CD4-positive, alpha-beta T cell treated with Interleukin-2 at 100 ng/mL for 4 hours (primary cell): Measurements from ENCODE around the gene NOS1AP.
"Not testable (repeated sequence)": the region's sequence is repeated elsewhere in the genome, so short reads cannot be mapped to it uniquely, and the experiment has no call there.

Experiments
- DNase-seq: peaks from one replicate; pipeline ENCODE4 v3.0.0-alpha.2; 2020; ENCODE audit warnings: low spot score

Gene NOS1AP

DNA sequence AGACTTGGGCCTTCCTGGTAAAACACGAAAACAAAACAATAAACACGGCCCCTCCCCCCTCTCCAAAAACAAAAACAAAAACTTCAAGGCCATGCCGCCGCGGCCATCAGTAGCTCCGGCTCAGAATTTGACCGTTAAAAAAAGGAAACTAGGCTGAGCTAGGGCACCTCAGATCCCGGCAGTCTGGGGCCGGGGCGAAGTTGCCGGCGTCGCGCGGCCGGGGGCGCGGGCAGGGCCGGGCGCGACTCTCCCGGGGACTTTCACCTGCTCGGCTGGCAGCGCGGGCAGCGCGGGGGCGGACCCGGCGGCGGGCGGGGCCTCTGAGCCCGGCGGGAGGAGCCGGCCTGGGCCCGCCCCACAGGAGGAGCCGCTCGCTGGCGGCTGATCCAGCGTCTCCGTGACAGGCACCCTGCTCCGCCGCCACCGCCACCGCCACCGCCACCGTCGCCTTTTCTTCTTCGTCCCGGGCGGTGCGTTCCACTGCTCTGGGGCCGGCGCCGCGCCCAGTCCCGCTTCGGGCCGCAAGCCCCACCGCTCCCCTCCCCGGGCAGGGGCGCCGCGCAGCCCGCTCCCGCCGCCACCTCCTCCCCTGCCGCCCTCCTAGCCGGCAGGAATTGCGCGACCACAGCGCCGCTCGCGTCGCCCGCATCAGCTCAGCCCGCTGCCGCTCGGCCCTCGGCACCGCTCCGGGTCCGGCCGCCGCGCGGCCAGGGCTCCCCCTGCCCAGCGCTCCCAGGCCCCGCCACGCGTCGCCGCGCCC, at the start of gene NOS1AP:
Gene NOS1AP, plus strand, starts transcription at position 358 of the 760 bp plus-strand sequence. CDS start 487 bp downstream, outside the sequence.
- DNase-seq: peak; percentile 66

GRCh38 chr1:162020150-162020549, 49.3 kb upstream of the NOS1AP start:
- no peak for DNase-seq

DNA sequence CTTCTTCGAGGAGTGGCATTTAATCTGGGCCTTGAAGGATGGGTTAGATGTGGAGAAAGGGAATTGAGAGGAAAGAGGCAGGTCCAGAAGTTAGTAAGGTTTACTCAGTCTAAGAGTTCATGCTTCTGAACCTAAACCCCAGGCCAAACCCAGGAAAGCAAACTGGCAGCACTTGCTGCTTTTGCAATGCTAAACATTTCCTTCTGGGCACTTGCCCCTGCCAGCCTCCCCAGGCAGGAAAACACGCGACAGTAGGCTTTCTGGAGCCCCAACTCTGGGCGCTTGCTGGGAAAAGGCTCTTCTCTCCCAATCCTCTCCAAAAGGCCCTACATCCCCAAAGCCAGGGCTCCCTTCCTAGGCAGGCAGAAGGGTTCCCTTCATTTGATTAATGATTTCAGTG, 48.4 kb upstream of the NOS1AP start:
- no peak for DNase-seq

GRCh38 chr1:162022626-162023025, 46.9 kb upstream of the NOS1AP start:
- no peak for DNase-seq

- DNase-seq: no peak
These were observed 46.3 kb upstream of the NOS1AP start for GRCh38 chr1:162023181-162023546.

DNA sequence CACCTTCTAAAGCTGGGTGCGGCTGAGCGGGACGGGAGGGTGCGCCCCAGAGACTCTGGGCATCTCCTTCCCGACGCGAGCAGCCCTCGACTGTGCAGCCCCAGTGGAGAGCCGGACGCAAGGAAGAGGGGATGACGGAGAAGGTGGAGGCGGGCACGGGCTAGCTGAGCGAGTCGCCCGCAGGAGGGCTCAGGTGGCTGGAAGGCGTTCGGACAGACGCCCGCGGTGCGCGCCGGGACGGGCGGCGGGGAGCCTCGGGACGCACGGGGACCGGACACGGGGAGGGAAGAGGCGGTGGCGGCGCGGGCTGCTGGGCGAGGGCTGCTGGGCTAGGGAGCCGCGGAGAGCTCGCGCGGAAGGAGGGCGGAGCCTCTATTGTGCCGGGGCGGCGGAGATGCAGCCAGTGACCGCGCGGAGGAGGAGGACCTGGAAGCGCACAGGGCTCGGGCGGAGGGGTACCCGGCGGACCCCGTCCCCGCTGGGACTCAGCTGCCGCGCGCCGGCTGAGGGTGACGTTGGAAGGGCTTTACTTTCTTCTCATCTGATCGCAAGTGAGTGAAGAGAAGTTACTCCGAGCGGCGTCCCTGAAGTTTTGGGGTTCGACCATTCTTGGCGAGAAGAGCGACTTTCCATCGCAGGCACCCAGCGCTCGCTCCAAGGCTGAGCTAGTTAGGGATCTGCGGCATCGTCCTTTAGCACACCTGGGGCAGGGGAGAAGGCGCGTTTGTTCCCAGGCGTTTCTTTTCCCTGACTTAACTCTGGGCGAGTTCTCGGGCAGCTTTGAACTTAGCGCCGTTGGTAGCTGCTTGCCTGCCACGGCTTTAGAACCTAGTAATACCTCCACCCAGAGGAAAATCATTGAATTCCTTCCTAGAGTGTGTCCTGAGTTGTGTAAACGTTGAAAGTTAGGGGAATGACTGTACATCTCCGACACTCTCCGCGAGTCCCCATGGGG, 45.7 kb upstream of the NOS1AP start, which contains the start of gene OLFML2B:
Gene OLFML2B, minus strand, starts transcription at position 323 of the 955 bp plus-strand sequence. CDS start 439 bp downstream, outside the sequence.
- peak; percentile 24 for DNase-seq

DNA sequence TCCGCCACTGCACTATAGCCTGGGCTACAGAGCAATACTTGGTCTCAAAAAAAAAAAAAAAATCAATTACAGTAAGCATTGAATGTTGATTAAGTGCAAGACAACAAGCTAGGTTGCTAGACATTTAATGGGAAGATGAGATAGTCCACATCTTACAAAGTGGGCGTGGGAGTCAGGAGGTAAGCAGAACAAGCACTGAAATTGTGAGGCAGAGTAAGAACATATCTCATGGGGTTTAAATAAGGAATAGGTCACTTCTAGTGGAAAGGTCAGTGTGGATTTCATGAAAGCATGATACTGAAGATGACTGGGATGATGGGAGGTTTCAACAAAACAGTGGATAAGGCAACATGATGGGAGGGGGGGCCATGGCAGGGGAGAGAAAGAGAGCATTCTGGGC, 44.0 kb upstream of the NOS1AP start:
- no peak for DNase-seq

- DNase-seq: no peak
These were observed 42.6 kb upstream of the NOS1AP start for GRCh38 chr1:162026881-162027280.

DNA sequence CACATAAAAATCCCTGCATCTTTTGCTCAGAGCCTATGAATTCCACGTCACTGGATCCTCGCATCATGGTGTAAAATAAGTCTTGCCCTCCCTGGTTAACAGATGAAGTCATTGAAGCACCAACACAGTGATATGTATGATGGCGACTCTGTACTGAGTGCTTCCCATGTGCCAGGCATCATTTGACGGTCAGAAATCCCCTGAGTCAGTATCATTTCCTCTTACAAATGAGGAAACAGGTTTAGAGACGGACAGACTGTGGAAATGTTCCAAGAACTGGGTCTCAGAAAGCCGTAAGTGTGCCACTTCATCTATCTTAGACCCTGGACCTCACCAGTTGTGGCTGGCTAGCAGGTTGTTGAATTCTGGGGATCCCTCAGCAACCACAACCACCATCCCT, 40.8 kb upstream of the NOS1AP start:
- no peak for DNase-seq

GRCh38 chr1:162029157-162029556, 40.3 kb upstream of the NOS1AP start:
- DNase-seq: no peak

DNA sequence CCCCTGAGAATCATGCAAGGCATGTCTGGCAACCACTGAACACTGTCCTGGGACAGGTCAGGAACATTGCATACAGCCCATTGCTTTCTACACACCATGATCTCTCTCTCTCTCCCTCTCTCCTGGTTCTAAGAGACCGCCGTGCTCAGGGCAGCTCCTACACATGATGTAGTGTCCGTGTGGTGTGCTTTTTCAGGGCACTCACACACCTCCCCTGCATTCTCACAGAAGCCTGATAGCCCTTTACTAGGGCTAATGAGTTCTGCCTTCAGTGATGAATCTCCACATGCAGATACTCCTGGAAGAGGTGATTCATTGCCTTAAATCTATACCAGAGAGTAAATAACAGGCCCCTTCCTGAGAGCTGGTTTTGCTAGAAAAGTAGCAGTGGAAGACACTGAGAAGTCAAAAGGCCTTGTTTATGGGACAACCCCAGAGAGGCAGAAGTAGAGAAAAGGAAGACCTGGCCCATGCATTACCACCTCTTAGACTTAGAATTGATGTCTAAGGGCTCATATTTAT, 38.7 kb upstream of the NOS1AP start:
- no peak for DNase-seq

DNA sequence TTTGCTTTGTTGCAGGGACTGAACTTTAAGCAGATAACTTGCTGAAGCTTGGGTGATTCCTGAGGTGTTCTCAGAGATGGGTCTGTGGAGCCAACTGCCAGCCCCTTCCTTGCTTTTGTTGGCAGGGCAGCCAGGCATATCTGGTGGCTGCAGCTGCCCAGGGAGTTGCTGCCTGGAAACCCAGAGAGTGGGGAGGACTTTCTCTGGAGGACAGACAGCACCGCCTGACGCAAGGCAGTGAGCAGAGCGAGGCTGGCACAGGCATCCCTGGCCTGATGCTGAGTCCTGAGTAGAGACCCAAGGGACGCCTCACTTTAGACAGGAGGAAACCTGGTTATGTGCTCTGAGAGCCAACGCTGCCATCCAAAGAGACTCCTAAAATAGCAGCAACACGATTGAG, 36.1 kb upstream of the NOS1AP start:
- DNase-seq: no peak

DNA sequence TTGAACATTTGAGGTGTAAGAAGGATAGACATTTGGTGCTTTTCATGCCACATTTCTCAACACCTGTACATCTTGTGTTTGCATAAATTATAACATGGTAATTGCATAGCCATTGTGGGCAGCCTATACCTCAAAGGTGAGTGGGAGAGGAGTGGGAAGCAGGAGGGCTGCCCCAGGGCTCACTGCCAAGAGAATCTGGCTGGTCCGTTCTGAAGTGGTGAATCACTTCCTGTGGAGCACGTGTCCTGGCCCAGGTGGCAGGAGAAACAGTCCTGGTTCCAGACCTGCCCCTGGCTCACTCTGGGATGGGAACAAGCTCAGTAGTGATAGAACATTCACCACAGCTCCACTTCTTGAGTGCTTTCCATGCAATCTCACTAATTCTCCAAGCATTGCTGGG, 34.2 kb upstream of the NOS1AP start:
- no peak for DNase-seq

DNA sequence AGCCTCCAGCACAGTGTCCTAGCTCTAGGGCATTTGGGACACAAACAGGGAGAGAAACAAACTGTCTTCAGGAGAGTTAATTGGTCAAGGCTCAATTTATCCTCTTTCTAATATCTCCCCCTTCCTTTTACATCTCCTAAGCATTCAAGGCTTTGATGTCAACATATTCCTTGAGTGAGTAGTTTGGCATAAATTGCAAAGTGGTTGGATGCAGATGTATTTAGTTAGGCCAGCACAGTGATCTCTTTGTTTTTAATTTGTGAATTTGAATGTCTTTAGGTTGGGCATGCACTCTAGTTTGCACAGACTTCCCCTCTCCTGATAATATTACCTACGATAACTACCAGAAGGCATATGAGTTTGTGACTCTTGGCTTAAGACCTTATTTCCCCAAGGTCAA, 33.3 kb upstream of the NOS1AP start:
- DNase-seq: no peak

GRCh38 chr1:162038624-162039023, 30.9 kb upstream of the NOS1AP start:
- DNase-seq: no peak

DNA sequence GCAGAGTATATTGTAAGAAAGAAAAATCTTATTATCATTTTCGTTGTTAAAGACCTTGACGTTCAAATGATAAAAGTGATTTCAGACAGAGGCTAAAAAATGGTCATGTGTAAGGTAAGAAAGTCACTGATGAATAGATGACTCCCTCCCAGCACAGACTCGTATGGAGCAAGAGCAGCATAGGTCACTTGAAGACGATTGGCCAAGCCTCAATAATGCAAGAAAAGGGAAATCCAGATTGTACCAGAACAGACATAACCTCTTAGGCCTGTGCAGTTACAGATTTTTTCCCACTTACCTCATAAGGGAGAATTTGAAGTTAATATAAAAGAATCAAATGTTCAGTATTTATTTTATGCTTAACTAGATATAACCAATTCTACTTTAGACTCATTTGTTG, 29.5 kb upstream of the NOS1AP start:
- no peak for DNase-seq

- no peak for DNase-seq
These were observed 28.8 kb upstream of the NOS1AP start for GRCh38 chr1:162040657-162041056.

DNA sequence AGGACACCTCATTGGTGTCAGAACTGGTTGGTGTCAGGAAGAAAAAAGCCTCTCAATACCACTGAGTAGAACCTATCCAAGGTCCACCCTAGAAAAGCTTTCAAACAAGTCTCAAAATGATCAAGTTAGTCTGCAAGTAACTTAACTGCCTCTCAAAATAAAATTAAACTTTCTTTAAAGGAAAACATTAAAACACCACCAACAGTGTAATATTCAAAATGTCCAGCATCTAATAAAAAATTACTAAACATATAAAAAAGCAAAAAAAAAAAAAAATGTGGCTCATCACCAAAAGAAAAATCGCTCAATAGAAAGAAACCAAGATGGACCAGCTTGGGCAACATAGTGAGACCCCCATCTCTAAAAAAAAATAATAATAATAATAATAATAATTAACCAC, 27.1 kb upstream of the NOS1AP start:
- DNase-seq: no peak

DNA sequence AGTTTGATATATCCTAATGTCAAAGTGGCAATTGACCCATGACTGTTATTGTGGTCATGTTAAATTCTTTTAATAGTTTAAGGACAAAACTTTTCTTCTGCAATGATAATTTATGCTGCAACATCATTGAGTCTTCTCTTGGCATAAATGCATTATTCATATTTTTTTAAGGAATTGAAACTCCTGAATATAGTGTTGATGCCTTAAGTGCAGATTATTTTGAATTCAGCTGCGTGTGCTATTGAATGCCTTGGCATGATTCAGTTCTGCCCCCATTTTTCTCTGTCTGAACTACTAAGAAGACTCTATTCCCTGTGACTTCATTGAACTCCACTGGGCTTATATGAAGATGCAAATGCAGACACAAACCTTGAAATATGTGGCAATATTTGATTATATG, 22.6 kb upstream of the NOS1AP start:
- no peak for DNase-seq

DNA sequence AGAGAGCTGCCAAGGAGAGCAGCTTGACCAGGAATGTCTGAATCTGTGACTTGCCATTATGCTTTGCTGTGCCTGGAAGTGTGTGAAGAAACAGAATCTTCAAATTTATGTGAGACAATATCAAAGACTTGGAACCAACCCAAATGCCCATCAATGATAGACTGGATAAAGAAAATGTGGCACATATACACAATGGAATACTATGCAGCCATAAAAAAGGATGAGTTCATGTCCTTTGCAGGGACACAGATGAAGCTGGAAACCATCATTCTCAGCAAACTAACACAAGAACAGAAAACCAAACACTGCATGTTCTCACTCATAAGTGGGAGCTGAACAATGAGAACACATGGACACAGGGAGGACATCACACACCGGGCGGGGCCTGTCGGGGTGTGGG, 15.5 kb upstream of the NOS1AP start:
- not testable (repeated sequence) for DNase-seq

- DNase-seq: no peak
These were observed 14.4 kb upstream of the NOS1AP start for GRCh38 chr1:162055062-162055461.

DNA sequence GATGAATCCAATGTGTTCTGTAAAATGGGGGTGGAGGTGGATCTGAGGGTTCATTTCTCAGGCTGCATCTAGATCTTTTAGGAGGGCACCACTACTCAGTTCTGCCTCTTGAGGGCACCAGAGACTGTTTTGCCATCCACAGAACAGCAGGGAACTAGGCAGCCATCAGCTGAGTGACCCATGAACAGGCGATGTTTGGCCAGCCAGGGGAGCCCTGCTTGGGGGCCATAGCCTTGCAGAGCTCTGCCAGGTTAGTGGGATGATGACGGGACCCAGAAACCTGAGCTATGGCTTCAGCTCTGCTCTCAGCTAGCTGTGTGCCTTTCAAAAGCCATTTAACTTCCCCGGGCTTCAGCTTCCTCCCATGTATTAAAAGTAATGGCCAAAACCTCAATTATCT, 13.4 kb upstream of the NOS1AP start:
- DNase-seq: peak; percentile 42

- no peak for DNase-seq
These were observed 12.9 kb upstream of the NOS1AP start for GRCh38 chr1:162056579-162056978.
